Activated naive CD4-positive, alpha-beta T cell (primary cell): Measurements from ENCODE around the gene GEMIN7.
A peak's percentile ranks its signal among the peaks of the same experiment; 100 is the strongest.

Experiments
- DNase-seq, 4 experiments: peaks; one replicate each; lab custom pipeline; 2025; lab: John Stamatoyannopoulos, UW

Gene GEMIN7

GRCh38 chr19:45090034-45090433 lies 11.0 kb downstream of the GEMIN7 start:
- no peak for DNase-seq

GRCh38 chr19:45090606-45091005 lies 11.5 kb downstream of the GEMIN7 start:
- DNase-seq, result no peak

- peak; percentile 70 to 96 (median 94) for DNase-seq
These were observed 12.2 kb downstream of the GEMIN7 start for GRCh38 chr19:45091031-45091923.

- DNase-seq, result peak; percentile 69 to 88 (median 80)
These were observed 14.0 kb downstream of the GEMIN7 start, which contains the start of gene PPP1R37 for GRCh38 chr19:45092747-45093678. Gene PPP1R37 (plus strand): TSS chr19:45093179. CDS start chr19:45093326, 147 bp downstream.

- DNase-seq, result no peak
These were observed 15.1 kb downstream of the GEMIN7 start for GRCh38 chr19:45094137-45094536.

GRCh38 chr19:45094707-45095106 lies 15.6 kb downstream of the GEMIN7 start:
- DNase-seq, result no peak

- DNase-seq, result no peak
These were observed 16.7 kb downstream of the GEMIN7 start for GRCh38 chr19:45095496-45096413.

GRCh38 chr19:45096700-45097099 lies 17.6 kb downstream of the GEMIN7 start:
- no peak for DNase-seq

GRCh38 chr19:45097450-45097775 lies 18.4 kb downstream of the GEMIN7 start:
- no peak for DNase-seq

GRCh38 chr19:45097776-45098520 lies 18.9 kb downstream of the GEMIN7 start:
- DNase-seq, result no peak

- no peak for DNase-seq
These were observed 19.7 kb downstream of the GEMIN7 start for GRCh38 chr19:45098521-45099466.

GRCh38 chr19:45099467-45100191 lies 20.6 kb downstream of the GEMIN7 start:
- DNase-seq, result no peak

GRCh38 chr19:45100201-45100600 lies 21.1 kb downstream of the GEMIN7 start:
- no peak for DNase-seq

GRCh38 chr19:45100846-45101252 lies 21.8 kb downstream of the GEMIN7 start:
- DNase-seq, result no peak

GRCh38 chr19:45101806-45102205 lies 22.7 kb downstream of the GEMIN7 start:
- no peak for DNase-seq

- DNase-seq, result no peak
These were observed 23.4 kb downstream of the GEMIN7 start for GRCh38 chr19:45102481-45102880.

- DNase-seq, result peak in 2 of 4 experiments; percentile 29 to 31
These were observed 24.1 kb downstream of the GEMIN7 start for GRCh38 chr19:45103156-45103507.

- DNase-seq, result no peak
These were observed 24.7 kb downstream of the GEMIN7 start for GRCh38 chr19:45103508-45104319.
